Measurements from ENCODE around the gene NPIPB13. TPM values are rescaled to one million over a fixed set of nuclear protein-coding genes. Genes with fewer than 3 reads are reported as not detected.
"Not testable (repeated sequence)": the region's sequence is repeated elsewhere in the genome, so short reads cannot be mapped to it uniquely, and the experiment has no call there.

NPIPB13 gene
- polyA plus RNA-seq = 1 to 10 TPM; 2.7 to 5.5 (median 3.0) TPM

GRCh38 chr16:30248379-30248778 is at the start of gene NPIPB13:
TSS of gene NPIPB13 (minus strand) at chr16:30248479. CDS start at chr16:30245573, 2,906 bp downstream.
- WGBS, 3 donors = no CpG with 5 or more reads among the region's 4 CpGs
- H3K27ac ChIP-seq (ENCODE audit: low read depth, low read length) = not testable (repeated sequence)

DNA sequence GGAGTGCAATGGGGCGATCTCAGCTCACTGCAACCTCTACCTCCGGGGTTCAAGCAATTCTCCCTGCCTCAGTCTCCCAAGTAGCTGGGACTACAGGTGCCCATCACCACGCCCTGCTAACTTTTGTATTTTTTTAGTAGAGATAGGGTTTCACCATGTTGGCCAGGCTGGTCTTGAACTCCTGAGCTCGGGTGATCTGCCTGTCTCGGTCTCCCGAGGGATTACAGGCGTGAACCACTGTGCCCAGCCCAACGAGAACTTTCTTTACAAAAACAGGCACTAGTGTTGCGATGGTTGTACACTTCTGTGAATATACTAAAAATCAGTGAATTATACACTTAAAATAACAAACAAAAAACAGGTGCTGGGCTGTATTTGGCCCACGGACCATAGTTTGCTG is 34.1 kb upstream of the NPIPB13 start:
- not testable (repeated sequence) for H3K27ac ChIP-seq (ENCODE audit: low read depth, low read length)
- WGBS, 3 donors = 94 to 98% (median 97%) methylated on average over 9 of the region's 10 CpGs

DNA sequence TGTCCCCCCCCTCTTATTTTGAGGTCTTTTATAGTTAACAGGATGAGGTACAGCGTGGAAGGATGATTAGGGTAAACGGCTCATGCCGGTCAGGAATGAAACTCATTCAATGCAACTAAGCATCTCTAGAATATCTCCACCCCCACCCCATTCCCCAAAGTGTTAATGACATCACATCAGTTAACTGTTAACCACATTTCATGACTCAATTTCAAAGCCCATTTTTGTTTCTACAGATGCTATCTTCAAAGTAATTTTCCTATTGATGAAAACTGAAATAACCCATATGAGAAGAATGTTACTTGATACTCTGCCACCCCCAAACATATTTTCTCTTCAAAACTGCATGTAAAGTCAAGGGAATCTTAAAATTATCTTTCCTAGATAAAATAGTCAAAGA is 30.2 kb upstream of the NPIPB13 start:
- WGBS, 3 donors = no CpG with 5 or more reads among the region's 3 CpGs
- not testable (repeated sequence) for H3K27ac ChIP-seq (ENCODE audit: low read depth, low read length)

GRCh38 chr16:30217082-30217481 is 31.2 kb downstream of the NPIPB13 start:
- not testable (repeated sequence) for H3K27ac ChIP-seq (ENCODE audit: low read depth, low read length)
- 52 to 68% (median 57%) methylated on average over 3 of the region's 5 CpGs for WGBS, 3 donors

GRCh38 chr16:30211414-30211813 is 36.9 kb downstream of the NPIPB13 start:
- H3K27ac ChIP-seq (ENCODE audit: low read depth, low read length) = not testable (repeated sequence)
- WGBS, 3 donors = no CpG with 5 or more reads among the region's 4 CpGs

DNA sequence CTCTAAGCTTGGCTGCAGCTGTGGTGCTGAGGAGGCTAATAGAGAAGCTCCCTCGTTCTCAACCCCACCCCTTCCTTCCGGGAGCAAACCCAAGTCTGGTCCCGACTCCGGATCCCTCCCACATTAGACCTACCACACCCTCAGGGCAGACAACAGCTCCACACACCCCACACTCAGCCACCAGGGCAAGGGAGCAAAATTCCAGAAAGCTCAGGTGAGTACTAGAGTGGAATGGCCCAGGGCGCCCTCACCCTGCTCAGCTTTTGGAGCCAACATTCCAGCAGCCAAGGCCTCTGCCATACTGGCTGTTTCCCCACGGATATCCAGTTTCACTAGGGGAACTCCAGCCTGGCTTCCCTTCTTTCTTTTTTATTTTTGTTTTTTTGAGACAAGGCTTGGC is 39.2 kb downstream of the NPIPB13 start:
- WGBS, 3 donors = 0 to 42% (median 18%) methylated on average over 4 of the region's 6 CpGs
- not testable (repeated sequence) for H3K27ac ChIP-seq (ENCODE audit: low read depth, low read length)

DNA sequence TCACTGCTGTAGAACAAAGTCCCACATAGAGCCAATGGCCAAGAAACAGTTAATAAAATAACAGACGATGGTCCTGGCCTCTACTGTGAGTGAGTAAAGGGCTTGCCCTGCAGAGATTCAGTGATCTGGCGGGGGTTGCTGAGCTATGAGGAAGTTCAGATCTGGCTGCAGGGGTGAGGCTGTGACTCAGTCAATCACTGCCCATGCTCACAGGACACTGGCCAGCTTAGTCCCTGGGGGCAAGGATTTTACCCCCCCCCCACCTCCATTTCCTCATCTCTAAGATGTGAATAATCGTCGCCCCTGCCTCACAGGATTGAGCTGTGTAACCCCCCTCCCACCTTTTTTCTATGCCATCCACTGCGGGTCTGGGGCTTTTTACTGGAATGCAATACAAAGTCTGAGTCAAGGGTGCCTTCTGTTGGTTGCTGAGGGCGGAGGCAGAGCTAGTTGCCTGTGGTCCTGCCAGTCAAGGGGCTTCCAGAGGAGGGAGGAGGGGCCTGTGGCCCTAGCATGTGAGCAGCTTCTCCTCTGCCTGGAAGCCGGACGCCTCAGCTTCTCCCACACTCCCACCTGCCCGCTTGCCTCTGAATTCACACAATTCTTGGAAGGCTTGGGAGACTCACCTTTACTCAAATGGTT is 41.1 kb downstream of the NPIPB13 start:
- 6 to 32% (median 23%) methylated on average over 2 of the region's 9 CpGs for WGBS, 3 donors
- not testable (repeated sequence) for H3K27ac ChIP-seq (ENCODE audit: low read depth, low read length)

- not testable (repeated sequence) for H3K27ac ChIP-seq (ENCODE audit: low read depth, low read length)
- WGBS, 3 donors = no CpG with 5 or more reads among the region's 33 CpGs
Measured at GRCh38 chr16:30206252-30206651, 42.0 kb downstream of the NPIPB13 start.

DNA sequence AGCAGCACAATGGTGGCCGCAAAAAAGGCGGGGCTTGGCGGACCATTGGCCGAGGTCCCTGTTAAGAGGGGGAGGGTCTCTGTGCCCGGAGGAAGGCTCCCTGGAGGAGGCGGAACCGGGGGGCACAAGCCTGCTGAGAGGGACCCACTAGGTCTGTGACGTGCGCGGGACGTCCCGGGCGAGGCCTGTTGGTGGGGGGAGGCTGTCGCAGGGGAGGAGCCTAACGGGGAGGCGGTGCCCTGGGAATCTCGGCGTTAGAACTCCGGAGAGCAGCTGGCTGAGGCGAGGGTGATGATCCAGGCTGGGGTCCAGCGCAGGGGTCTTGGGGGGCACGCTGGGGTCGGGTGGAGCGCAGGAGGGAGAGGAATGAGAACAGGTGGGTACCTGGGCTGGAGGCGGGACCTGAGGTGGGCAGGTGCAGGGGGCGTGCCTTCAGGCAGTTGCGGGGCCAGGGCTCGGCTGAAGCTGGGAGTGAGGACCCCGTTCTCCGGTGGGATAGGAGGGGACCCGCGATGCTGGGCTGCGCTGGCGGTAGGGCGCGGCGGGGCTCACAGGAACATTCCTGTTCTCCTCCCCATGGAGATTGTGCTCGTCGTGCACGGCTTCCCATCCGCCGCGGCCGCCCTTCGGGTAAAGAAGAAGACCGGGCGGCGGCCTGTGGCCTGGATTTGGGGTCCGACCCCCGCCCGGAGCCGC is 42.6 kb downstream of the NPIPB13 start:
- not testable (repeated sequence) for H3K27ac ChIP-seq (ENCODE audit: low read depth, low read length)
- WGBS, 3 donors = 1 to 2% (median 1%) methylated on average over 13 to 20 of the region's 52 CpGs

DNA sequence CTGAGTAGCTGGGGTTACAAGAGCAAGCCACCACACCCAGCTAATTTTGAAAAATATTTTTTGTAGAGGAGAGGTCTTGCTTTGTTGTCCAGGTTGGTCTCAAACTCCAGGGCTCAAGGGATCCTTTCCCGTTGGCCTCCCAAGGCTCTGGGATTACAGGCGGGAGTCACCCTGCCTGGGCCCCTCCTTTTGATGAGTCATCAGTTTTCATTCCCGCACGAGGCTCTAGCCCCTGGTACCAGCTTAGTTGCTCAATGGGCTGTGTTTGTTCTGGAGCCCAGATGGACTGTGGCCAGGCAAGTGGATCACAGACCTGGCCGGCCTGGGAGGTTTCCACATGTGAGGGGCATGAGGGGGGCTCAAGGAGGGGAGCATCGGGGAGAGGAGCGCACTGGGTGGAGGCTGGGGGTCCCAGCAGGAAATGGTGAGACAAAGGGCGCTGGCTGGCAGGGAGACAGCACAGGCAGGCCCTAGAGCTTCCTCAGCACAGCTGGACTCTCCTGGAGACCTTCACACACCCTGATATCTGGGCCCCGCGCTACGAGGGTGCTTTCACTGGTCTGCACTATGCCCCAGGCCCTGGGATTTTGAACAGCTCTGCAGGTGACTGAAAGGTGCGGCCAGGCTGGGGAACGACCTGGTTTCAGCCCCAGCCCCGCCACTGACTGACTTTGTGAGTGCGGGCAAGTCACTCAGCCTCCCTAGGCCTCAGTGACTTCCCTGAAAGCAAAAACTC is 48.5 kb downstream of the NPIPB13 start:
- H3K27ac ChIP-seq (ENCODE audit: low read depth, low read length) = not testable (repeated sequence)
- no CpG with 5 or more reads among the region's 15 CpGs for WGBS, 3 donors

GRCh38 chr16:30199049-30199448 is 49.2 kb downstream of the NPIPB13 start, which contains the start of gene SULT1A3:
TSS of gene SULT1A3 (plus strand) at chr16:30199255. CDS start at chr16:30200729, 1,474 bp downstream.
- not testable (repeated sequence) for H3K27ac ChIP-seq (ENCODE audit: low read depth, low read length)
- WGBS, 3 donors = no CpG with 5 or more reads among the region's 3 CpGs

Other genes with a start within 250 kb of the NPIPB13 start
- gene DOC2A, start 237.5 kb downstream of the NPIPB13 start, polyA plus RNA-seq = 1 to 10 TPM in 1 of 3 donors, under 1 TPM in 2; 0.25 to 1.9 (median 0.38) TPM
- not detected for gene C16orf92, start 225.3 kb downstream of the NPIPB13 start, polyA plus RNA-seq
- under 1 TPM in 1 of 3 donors, not detected in 2; 0.10 TPM for gene TLCD3B, start 217.2 kb downstream of the NPIPB13 start, polyA plus RNA-seq
- gene ALDOA, start 182.7 kb downstream of the NPIPB13 start, polyA plus RNA-seq = 1,000 to 10,000 TPM in 1 of 3 donors, 100 to 1,000 TPM in 2; 551 to 1,251 (median 711) TPM
- 10 to 100 TPM; 45.7 to 93.1 (median 79.4) TPM for gene PPP4C, start 172.5 kb downstream of the NPIPB13 start, polyA plus RNA-seq
- gene TBX6, start 156.6 kb downstream of the NPIPB13 start, polyA plus RNA-seq = 1 to 10 TPM in 1 of 3 donors, under 1 TPM in 2; 0.67 to 1.3 (median 0.73) TPM
- gene YPEL3, start 152.3 kb downstream of the NPIPB13 start, polyA plus RNA-seq = 100 to 1,000 TPM in 1 of 3 donors, 10 to 100 TPM in 2; 70.2 to 217 (median 86.0) TPM
- 1 to 10 TPM; 1.2 to 5.6 (median 3.4) TPM for gene GDPD3, start 134.9 kb downstream of the NPIPB13 start, polyA plus RNA-seq
- 100 to 1,000 TPM in 2 of 3 donors, 10 to 100 TPM in 1; 25.2 to 143 (median 108) TPM for gene MAPK3, start 125.3 kb downstream of the NPIPB13 start, polyA plus RNA-seq
- gene CORO1A, start 64.9 kb downstream of the NPIPB13 start, polyA plus RNA-seq = 10 to 100 TPM; 14.9 to 73.1 (median 72.4) TPM
- 100 to 1,000 TPM in 2 of 3 donors, 10 to 100 TPM in 1; 77.5 to 143 (median 136) TPM for gene BOLA2B, start 54.8 kb downstream of the NPIPB13 start, polyA plus RNA-seq
- 10 to 100 TPM; 33.5 to 60.0 (median 44.0) TPM for gene SLX1A, start 54.6 kb downstream of the NPIPB13 start, polyA plus RNA-seq
- gene SULT1A3, start 49.2 kb downstream of the NPIPB13 start, polyA plus RNA-seq = 10 to 100 TPM in 1 of 3 donors, 1 to 10 TPM in 2; 4.9 to 20.1 (median 5.0) TPM
- gene CD2BP2, start 106.8 kb upstream of the NPIPB13 start, polyA plus RNA-seq = 10 to 100 TPM; 27.0 to 41.5 (median 37.5) TPM
- gene TBC1D10B, start 122.0 kb upstream of the NPIPB13 start, polyA plus RNA-seq = 10 to 100 TPM; 12.4 to 28.2 (median 27.6) TPM
- 1 to 10 TPM in 1 of 3 donors, under 1 TPM in 1, not detected in 1; 0.98 to 1.3 TPM for gene MYL11, start 126.3 kb upstream of the NPIPB13 start, polyA plus RNA-seq
- gene SEPTIN1, start 134.1 kb upstream of the NPIPB13 start, polyA plus RNA-seq = 1 to 10 TPM; 1.8 to 3.9 (median 3.6) TPM
- 1 to 10 TPM; 2.4 to 3.9 (median 3.2) TPM for gene ZNF48, start 146.9 kb upstream of the NPIPB13 start, polyA plus RNA-seq
- gene ZNF771, start 159.1 kb upstream of the NPIPB13 start, polyA plus RNA-seq = 1 to 10 TPM; 4.2 to 6.4 (median 4.9) TPM
- gene DCTPP1, start 181.6 kb upstream of the NPIPB13 start, polyA plus RNA-seq = 10 to 100 TPM; 27.5 to 29.8 (median 29.2) TPM
- 10 to 100 TPM; 25.0 to 45.0 (median 38.6) TPM for gene SEPHS2, start 197.4 kb upstream of the NPIPB13 start, polyA plus RNA-seq
- 1 to 10 TPM; 1.2 to 5.3 (median 4.3) TPM for gene ITGAL, start 224.3 kb upstream of the NPIPB13 start, polyA plus RNA-seq

All from adipose tissue (tissue), 3 donors.